OCI-LY7 (cell line): ENCODE data around the gene EMC9. TPM values are rescaled to one million over a fixed set of nuclear protein-coding genes. Genes with fewer than 3 reads are reported as not detected.

Experiments
- BruUV-seq: library from RNA; stranded (reverse); fragments of 400-500 nt; replicated peaks from 2 replicates; lab custom pipeline; 2021; lab: Mats Ljungman, UMichigan
- CTCF ChIA-PET: fragments of 300-600 bp; sonication (Branson Sonifier 250); formaldehyde crosslinking; loops from one replicate; lab custom pipeline; 2022; ENCODE audit warnings: antibody characterized with exemption; ENCODE audit not compliant: unreplicated experiment; lab: Charles Lee
- POLR2A ChIA-PET: fragments of 300-600 bp; sonication (Branson Sonifier 250); formaldehyde crosslinking; loops from one replicate; lab custom pipeline; 2022; ENCODE audit warnings: antibody characterized with exemption; lab: Charles Lee
- DNase-seq: peaks from one replicate; pipeline ENCODE4 v3.0.0-alpha.2; 2015; ENCODE audit warnings: low spot score
- H2AFZ ChIP-seq: fragments of 200-600 bp; sonication (generic), shearing (Covaris generic); 2 replicates; pipeline ENCODE4 v1.6.1; 2014; ENCODE audit warnings: mild to moderate bottlenecking, antibody characterized with exemption, low read length, moderate library complexity
- H3K27ac ChIP-seq: fragments of 200-600 bp; sonication (generic); 2 replicates; pipeline ENCODE4 v1.5.1; 2014; ENCODE audit warnings: mixed run types, low read depth, mild to moderate bottlenecking, moderate library complexity, low read length, inconsistent platforms; ENCODE audit not compliant: poor library complexity, severe bottlenecking
- H3K36me3 ChIP-seq: fragments of 200-600 bp; sonication (generic); 2 replicates; pipeline ENCODE4 v1.6.1; 2014; ENCODE audit warnings: mild to moderate bottlenecking, antibody characterized with exemption, low read length, moderate library complexity, mixed read lengths; ENCODE audit not compliant: insufficient read depth
- H3K4me1 ChIP-seq: fragments of 200-600 bp; sonication (generic); 2 replicates; pipeline ENCODE4 v1.5.1; 2014; ENCODE audit warnings: mild to moderate bottlenecking, low read length; ENCODE audit not compliant: insufficient read depth, poor library complexity, severe bottlenecking
- H3K4me2 ChIP-seq: fragments of 200-600 bp; sonication (generic); 2 replicates; pipeline ENCODE4 v1.6.1; 2014; ENCODE audit warnings: mild to moderate bottlenecking, low read length
- H3K4me3 ChIP-seq: fragments of 200-600 bp; sonication (generic); 2 replicates; pipeline ENCODE4 v1.5.1; 2014; ENCODE audit warnings: mild to moderate bottlenecking, low read depth, low read length; ENCODE audit not compliant: poor library complexity, severe bottlenecking
- H3K79me2 ChIP-seq: fragments of 200-600 bp; sonication (generic); 2 replicates; pipeline ENCODE4 v1.6.1; 2016; ENCODE audit warnings: low read depth, mild to moderate bottlenecking, low read length, moderate library complexity, mixed read lengths; ENCODE audit not compliant: insufficient read depth
- H3K9me2 ChIP-seq: fragments of 200-600 bp; sonication (generic); 2 replicates; pipeline ENCODE4 v1.6.1; 2016; ENCODE audit warnings: mild to moderate bottlenecking, low read length, mixed read lengths; ENCODE audit not compliant: insufficient read depth
- H3K9me3 ChIP-seq: fragments of 200-600 bp; sonication (generic); 2 replicates; pipeline ENCODE4 v1.6.1; 2014; ENCODE audit warnings: mild to moderate bottlenecking, mixed run types, low read length, mixed read lengths
- H4K20me1 ChIP-seq: fragments of 200-600 bp; sonication (generic); 2 replicates; pipeline ENCODE4 v1.6.1; 2014; ENCODE audit warnings: mild to moderate bottlenecking, antibody characterized with exemption, low read length, moderate library complexity, mixed read lengths; ENCODE audit not compliant: insufficient read depth
- EZH2phosphoT487 ChIP-seq: fragments of 200-600 bp; sonication (generic); IDR thresholded peaks from 2 replicates; pipeline ENCODE4 v1.6.1; 2018; ENCODE audit warnings: low read depth, borderline replicate concordance, mild to moderate bottlenecking, mixed run types, antibody characterized with exemption, low read length, moderate library complexity, mixed read lengths
- intact Hi-C: fragments of 100-400 bp; cut with micrococcal nuclease; formaldehyde crosslinking; loops from one replicate; pipeline ENCODE4 v1.10.0; 2022; ENCODE audit not compliant: unreplicated experiment
- microRNA-seq: library from miRNA; unstranded; fragments of <30 nt; microRNA quantifications from one replicate; pipeline ENCODE4 v1.2.0, GENCODE V29; 2022; ENCODE audit warnings: borderline replicate concordance
- small RNA-seq: library from RNA; depleted of rRNA; stranded (forward); fragments of <200 nt; gene quantifications from one replicate; pipeline ENCODE3, GENCODE V24; 2014
- total RNA-seq, 2 experiments: library from RNA; depleted of rRNA in 1 of 2; stranded (reverse); fragments of >200 nt in 1 of 2; shearing (Covaris generic) in 1 of 2; gene quantifications; 2 replicates each; pipeline ENCODE4 v1.2.3, GENCODE V29; 2014 to 2022
- TF ChIP-seq, protein P1 (sequence below): fragments of 200-600 bp; sonication (generic); conservative IDR thresholded peaks from 2 replicates; pipeline ENCODE4 v1.5.1; 2014; ENCODE audit warnings: mild to moderate bottlenecking, antibody characterized with exemption, low read length, moderate library complexity, mixed read lengths

The EMC9 gene
- total RNA-seq, 2 experiments from 2014 or later, result 72.0 to 74.8 TPM

DNA sequence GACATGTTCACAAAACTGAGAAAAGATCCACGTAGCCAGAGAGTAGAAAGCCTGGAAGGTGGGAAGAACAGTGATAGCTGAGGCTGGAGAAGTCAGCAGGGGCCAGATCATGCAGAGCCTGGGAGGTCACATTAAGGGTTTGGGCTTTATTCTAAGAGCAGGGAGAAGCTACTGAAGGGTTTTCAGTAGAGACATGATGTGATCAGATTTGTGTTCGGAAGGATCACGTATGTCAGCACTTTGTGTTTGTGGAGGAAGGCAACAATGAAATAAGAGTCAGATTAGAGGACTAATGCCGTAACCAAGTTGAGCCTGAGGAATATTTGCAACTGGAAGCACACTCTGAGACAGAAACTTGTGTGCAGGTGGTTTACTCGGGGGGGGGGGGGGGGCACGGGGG is 51.5 kb downstream of the EMC9 start:
- TF ChIP-seq, protein P1, sequence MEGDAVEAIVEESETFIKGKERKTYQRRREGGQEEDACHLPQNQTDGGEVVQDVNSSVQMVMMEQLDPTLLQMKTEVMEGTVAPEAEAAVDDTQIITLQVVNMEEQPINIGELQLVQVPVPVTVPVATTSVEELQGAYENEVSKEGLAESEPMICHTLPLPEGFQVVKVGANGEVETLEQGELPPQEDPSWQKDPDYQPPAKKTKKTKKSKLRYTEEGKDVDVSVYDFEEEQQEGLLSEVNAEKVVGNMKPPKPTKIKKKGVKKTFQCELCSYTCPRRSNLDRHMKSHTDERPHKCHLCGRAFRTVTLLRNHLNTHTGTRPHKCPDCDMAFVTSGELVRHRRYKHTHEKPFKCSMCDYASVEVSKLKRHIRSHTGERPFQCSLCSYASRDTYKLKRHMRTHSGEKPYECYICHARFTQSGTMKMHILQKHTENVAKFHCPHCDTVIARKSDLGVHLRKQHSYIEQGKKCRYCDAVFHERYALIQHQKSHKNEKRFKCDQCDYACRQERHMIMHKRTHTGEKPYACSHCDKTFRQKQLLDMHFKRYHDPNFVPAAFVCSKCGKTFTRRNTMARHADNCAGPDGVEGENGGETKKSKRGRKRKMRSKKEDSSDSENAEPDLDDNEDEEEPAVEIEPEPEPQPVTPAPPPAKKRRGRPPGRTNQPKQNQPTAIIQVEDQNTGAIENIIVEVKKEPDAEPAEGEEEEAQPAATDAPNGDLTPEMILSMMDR, result no peak
- TF ChIP-seq EZH2phosphoT487, result no peak

More for the DNA sequence above, 51.5 kb downstream of the EMC9 start:
- H3K36me3 ChIP-seq, result no peaks in the 10 kb centered on the region
- ChIA-PET POLR2A (interaction anchor here (0.7 to 1.4 kb wide), 4 partner anchors 38 to 414 kb away, joined by 3 to 4 read pairs (median 3); partner anchors contain the start of genes CARMIL3 and PSME2), CTCF (interaction anchor here (0.7 to 1.6 kb wide), 2 partner anchors 32 to 38 kb away, joined by 3 to 8 read pairs; partner anchors contain the start of gene CARMIL3)
- no peak overlapping the region for H3K4me3 ChIP-seq
- BruUV-seq, result no TSS peak
- H3K27ac ChIP-seq, result no peak overlapping the region
- intact Hi-C loops, result loop anchor here (1.0 kb wide), 3 partner anchors 32 to 113 kb away; no protein-coding TSS in a partner anchor
- H3K79me2 ChIP-seq, result no peaks in the 10 kb centered on the region
- H3K4me1 ChIP-seq, result peaks cover 28% of the 10 kb centered on the region
- no peaks in the 10 kb centered on the region for H3K9me3 ChIP-seq
- no peaks in the 10 kb centered on the region for H4K20me1 ChIP-seq
- no peaks in the 10 kb centered on the region for H3K9me2 ChIP-seq
- no peak overlapping the region for H2AFZ ChIP-seq
- no peak overlapping the region for H3K4me2 ChIP-seq
- DNase-seq, result no peak

Small RNA genes within 50 kb of the gene (microRNA-seq; reads per million reads assigned to microRNA genes)
- not detected for gene MIR7703

Small RNA genes within 50 kb of the gene (small RNA-seq; reads per million reads assigned to genes)
- gene AL136295.4 (not detected), gene IPO4 (0.16 reads per million), gene IRF9 (not detected), gene RNA5SP383 (3.9 reads per million, percentile 89 among the genes with 10 or more reads in this experiment)

Other genes starting within 250 kb of the EMC9 start
Only the 30 nearest of the 31 such genes appear.
- 18.5 and 18.7 TPM in 2 replicates for gene DHRS4, start 187.8 kb downstream of the EMC9 start, total RNA-seq (2014; rRNA removed; shearing (Covaris generic))
- gene DHRS4, start 187.8 kb downstream of the EMC9 start, total RNA-seq (2022), result 18.8 and 19.6 TPM in 2 replicates
- gene DHRS4L2, start 152.7 kb downstream of the EMC9 start, total RNA-seq (2014; rRNA removed; shearing (Covaris generic)), result 12.9 and 24.2 TPM in 2 replicates
- 18.6 and 18.8 TPM in 2 replicates for gene DHRS4L2, start 152.7 kb downstream of the EMC9 start, total RNA-seq (2022)
- 0.03 and 0.32 TPM in 2 replicates for gene CARMIL3, start 89.6 kb downstream of the EMC9 start, total RNA-seq (2014; rRNA removed; shearing (Covaris generic))
- 0.21 TPM in 1 of 2 replicates, not detected in the other for gene CARMIL3, start 89.6 kb downstream of the EMC9 start, total RNA-seq (2022)
- 0.10 TPM in 1 of 2 replicates, not detected in the other for gene CPNE6, start 70.0 kb downstream of the EMC9 start, total RNA-seq (2014; rRNA removed; shearing (Covaris generic))
- not detected in 2 replicates for gene CPNE6, start 70.0 kb downstream of the EMC9 start, total RNA-seq (2022)
- 33.7 and 43.6 TPM in 2 replicates for gene PCK2, start 47.3 kb downstream of the EMC9 start, total RNA-seq (2014; rRNA removed; shearing (Covaris generic))
- 130 TPM in 2 replicates for gene PCK2, start 47.3 kb downstream of the EMC9 start, total RNA-seq (2022)
- 75.5 and 79.2 TPM in 2 replicates for gene DCAF11, start 26.8 kb downstream of the EMC9 start, total RNA-seq (2014; rRNA removed; shearing (Covaris generic))
- gene DCAF11, start 26.8 kb downstream of the EMC9 start, total RNA-seq (2022), result 63.6 and 77.3 TPM in 2 replicates
- gene NRL, start 26.6 kb downstream of the EMC9 start, total RNA-seq (2014; rRNA removed; shearing (Covaris generic)), result 3.1 and 4.6 TPM in 2 replicates
- 7.5 and 8.1 TPM in 2 replicates for gene NRL, start 26.6 kb downstream of the EMC9 start, total RNA-seq (2022)
- gene FITM1, start 10.9 kb downstream of the EMC9 start, total RNA-seq (2014; rRNA removed; shearing (Covaris generic)), result 0.28 TPM in 2 replicates
- 0.97 and 1.4 TPM in 2 replicates for gene FITM1, start 10.9 kb downstream of the EMC9 start, total RNA-seq (2022)
- gene PSME1, start 5.4 kb downstream of the EMC9 start, total RNA-seq (2014; rRNA removed; shearing (Covaris generic)), result 187 and 213 TPM in 2 replicates
- 146 and 149 TPM in 2 replicates for gene PSME1, start 5.4 kb downstream of the EMC9 start, total RNA-seq (2022)
- 254 and 290 TPM in 2 replicates for gene PSME2, start 5.0 kb upstream of the EMC9 start, total RNA-seq (2014; rRNA removed; shearing (Covaris generic))
- 176 and 188 TPM in 2 replicates for gene PSME2, start 5.0 kb upstream of the EMC9 start, total RNA-seq (2022)
- 37.8 and 66.1 TPM in 2 replicates for gene RNF31, start 5.9 kb upstream of the EMC9 start, total RNA-seq (2014; rRNA removed; shearing (Covaris generic))
- gene RNF31, start 5.9 kb upstream of the EMC9 start, total RNA-seq (2022), result 57.8 and 58.1 TPM in 2 replicates
- gene IRF9, start 19.7 kb upstream of the EMC9 start, total RNA-seq (2014; rRNA removed; shearing (Covaris generic)), result 35.1 and 40.7 TPM in 2 replicates
- gene IRF9, start 19.7 kb upstream of the EMC9 start, total RNA-seq (2022), result 36.2 and 39.1 TPM in 2 replicates
- 4.3 and 9.8 TPM in 2 replicates for gene REC8, start 30.5 kb upstream of the EMC9 start, total RNA-seq (2014; rRNA removed; shearing (Covaris generic))
- 12.6 and 14.2 TPM in 2 replicates for gene REC8, start 30.5 kb upstream of the EMC9 start, total RNA-seq (2022)
- gene IPO4, start 47.2 kb upstream of the EMC9 start, total RNA-seq (2014; rRNA removed; shearing (Covaris generic)), result 48.4 and 59.2 TPM in 2 replicates
- gene IPO4, start 47.2 kb upstream of the EMC9 start, total RNA-seq (2022), result 49.3 and 53.1 TPM in 2 replicates
- 23.4 and 31.3 TPM in 2 replicates for gene TM9SF1, start 53.9 kb upstream of the EMC9 start, total RNA-seq (2014; rRNA removed; shearing (Covaris generic))
- gene TM9SF1, start 53.9 kb upstream of the EMC9 start, total RNA-seq (2022), result 23.1 and 27.8 TPM in 2 replicates
- gene TSSK4, start 64.1 kb upstream of the EMC9 start, total RNA-seq (2014; rRNA removed; shearing (Covaris generic)), result not detected in 2 replicates
- gene TSSK4, start 64.1 kb upstream of the EMC9 start, total RNA-seq (2022), result 1.1 and 1.5 TPM in 2 replicates
- 48.5 and 65.7 TPM in 2 replicates for gene CHMP4A, start 71.9 kb upstream of the EMC9 start, total RNA-seq (2014; rRNA removed; shearing (Covaris generic))
- gene CHMP4A, start 71.9 kb upstream of the EMC9 start, total RNA-seq (2022), result 67.6 and 72.9 TPM in 2 replicates
- 21.5 and 23.2 TPM in 2 replicates for gene MDP1, start 74.5 kb upstream of the EMC9 start, total RNA-seq (2014; rRNA removed; shearing (Covaris generic))
- gene MDP1, start 74.5 kb upstream of the EMC9 start, total RNA-seq (2022), result 26.6 and 30.9 TPM in 2 replicates
- 167 and 285 TPM in 2 replicates for gene NEDD8, start 90.8 kb upstream of the EMC9 start, total RNA-seq (2014; rRNA removed; shearing (Covaris generic))
- gene NEDD8, start 90.8 kb upstream of the EMC9 start, total RNA-seq (2022), result 174 and 182 TPM in 2 replicates
- 39.4 and 51.4 TPM in 2 replicates for gene GMPR2, start 91.3 kb upstream of the EMC9 start, total RNA-seq (2014; rRNA removed; shearing (Covaris generic))
- gene GMPR2, start 91.3 kb upstream of the EMC9 start, total RNA-seq (2022), result 61.4 and 62.3 TPM in 2 replicates
- 63.9 and 70.1 TPM in 2 replicates for gene TINF2, start 101.0 kb upstream of the EMC9 start, total RNA-seq (2014; rRNA removed; shearing (Covaris generic))
- 76.1 and 77.5 TPM in 2 replicates for gene TINF2, start 101.0 kb upstream of the EMC9 start, total RNA-seq (2022)
- 3.0 and 5.2 TPM in 2 replicates for gene TGM1, start 121.6 kb upstream of the EMC9 start, total RNA-seq (2014; rRNA removed; shearing (Covaris generic))
- 5.4 and 7.0 TPM in 2 replicates for gene TGM1, start 121.6 kb upstream of the EMC9 start, total RNA-seq (2022)
- 16.7 and 24.3 TPM in 2 replicates for gene RABGGTA, start 130.0 kb upstream of the EMC9 start, total RNA-seq (2014; rRNA removed; shearing (Covaris generic))
- 27.3 and 29.7 TPM in 2 replicates for gene RABGGTA, start 130.0 kb upstream of the EMC9 start, total RNA-seq (2022)
- 21.0 and 27.4 TPM in 2 replicates for gene DHRS1, start 158.2 kb upstream of the EMC9 start, total RNA-seq (2014; rRNA removed; shearing (Covaris generic))
- 34.9 and 35.6 TPM in 2 replicates for gene DHRS1, start 158.2 kb upstream of the EMC9 start, total RNA-seq (2022)
- 30.6 and 33.2 TPM in 2 replicates for gene NOP9, start 158.3 kb upstream of the EMC9 start, total RNA-seq (2014; rRNA removed; shearing (Covaris generic))
- 44.0 and 52.6 TPM in 2 replicates for gene NOP9, start 158.3 kb upstream of the EMC9 start, total RNA-seq (2022)
- gene CIDEB, start 166.4 kb upstream of the EMC9 start, total RNA-seq (2014; rRNA removed; shearing (Covaris generic)), result not detected in 2 replicates
- 1.6 and 3.2 TPM in 2 replicates for gene CIDEB, start 166.4 kb upstream of the EMC9 start, total RNA-seq (2022)
- gene LTB4R2, start 168.5 kb upstream of the EMC9 start, total RNA-seq (2014; rRNA removed; shearing (Covaris generic)), result 15.7 and 18.2 TPM in 2 replicates
- gene LTB4R2, start 168.5 kb upstream of the EMC9 start, total RNA-seq (2022), result 37.6 TPM in 2 replicates
- gene LTB4R, start 169.9 kb upstream of the EMC9 start, total RNA-seq (2014; rRNA removed; shearing (Covaris generic)), result 15.8 and 17.9 TPM in 2 replicates
- 28.3 and 30.5 TPM in 2 replicates for gene LTB4R, start 169.9 kb upstream of the EMC9 start, total RNA-seq (2022)
- 0.26 and 2.0 TPM in 2 replicates for gene ADCY4, start 193.5 kb upstream of the EMC9 start, total RNA-seq (2014; rRNA removed; shearing (Covaris generic))
- 3.4 and 6.0 TPM in 2 replicates for gene ADCY4, start 193.5 kb upstream of the EMC9 start, total RNA-seq (2022)
- gene RIPK3, start 198.4 kb upstream of the EMC9 start, total RNA-seq (2014; rRNA removed; shearing (Covaris generic)), result 8.1 and 13.8 TPM in 2 replicates
- gene RIPK3, start 198.4 kb upstream of the EMC9 start, total RNA-seq (2022), result 14.5 and 18.8 TPM in 2 replicates